Parathyroid adenoma (tissue), 2 donors: ENCODE data around the gene MMS19.
"Not testable (repeated sequence)": the region's sequence is repeated elsewhere in the genome, so short reads cannot be mapped to it uniquely, and the experiment has no call there.

ENCODE experiments used
- H2AFZ ChIP-seq: fragments of 300-600 bp; sonication (generic); one replicate; pipeline ENCODE4 v1.7.0; 2017; ENCODE audit warnings: antibody characterized with exemption, mild to moderate bottlenecking
- H3K27ac ChIP-seq: fragments of 300-600 bp; sonication (generic); one replicate; pipeline ENCODE4 v1.7.0; 2017
- H3K27me3 ChIP-seq: fragments of 300-600 bp; sonication (generic); one replicate; pipeline ENCODE4 v1.7.0; 2017; ENCODE audit warnings: low read length; ENCODE audit not compliant: control insufficient read depth, insufficient read depth
- H3K36me3 ChIP-seq: fragments of 300-600 bp; sonication (generic); one replicate; pipeline ENCODE4 v1.7.0; 2017; ENCODE audit warnings: low read length; ENCODE audit not compliant: control insufficient read depth, insufficient read depth
- H3K4me1 ChIP-seq: fragments of 300-600 bp; sonication (generic); one replicate; pipeline ENCODE4 v1.7.0; 2017; ENCODE audit warnings: control low read depth
- H3K4me2 ChIP-seq: fragments of 300-600 bp; sonication (generic); one replicate; pipeline ENCODE4 v1.7.0; 2017; ENCODE audit warnings: low read length
- H3K4me3 ChIP-seq: fragments of 300-600 bp; sonication (generic); one replicate; pipeline ENCODE4 v1.7.0; 2017; ENCODE audit warnings: low read depth, low read length
- H3K79me2 ChIP-seq: fragments of 300-600 bp; sonication (generic); one replicate; pipeline ENCODE4 v1.7.0; 2017; ENCODE audit warnings: control low read depth
- H3K9ac ChIP-seq: fragments of 300-600 bp; sonication (generic); one replicate; pipeline ENCODE4 v1.7.0; 2017; ENCODE audit warnings: mild to moderate bottlenecking
- H3K9me3 ChIP-seq: fragments of 300-600 bp; sonication (generic); one replicate; pipeline ENCODE4 v1.7.0; 2017; ENCODE audit warnings: low read length; ENCODE audit not compliant: control insufficient read depth
- CTCF ChIP-seq: fragments of 300-600 bp; sonication (generic); IDR thresholded peaks from one replicate; pipeline ENCODE4 v1.7.0; 2017; ENCODE audit warnings: antibody characterized with exemption, mild to moderate bottlenecking
- donor health status: primary hyperparathyroidism.

The MMS19 gene

GRCh38 chr10:97479939-97480338 is 18.3 kb downstream of the MMS19 start:
- Histone ChIP-seq H3K9me3 (no peaks in the 10 kb centered on the region), H3K4me2 (no peak overlapping the region), H3K27me3 (no peaks in the 10 kb centered on the region), H3K27ac (no peak overlapping the region), H3K36me3 (no peaks in the 10 kb centered on the region), H3K9ac (no peak overlapping the region), H2AFZ (no peak overlapping the region), H3K4me1 (no peaks in the 10 kb centered on the region), H3K4me3 (no peak overlapping the region), H3K79me2 (peaks cover 16% of the 10 kb centered on the region)
- no peak for TF ChIP-seq CTCF

DNA sequence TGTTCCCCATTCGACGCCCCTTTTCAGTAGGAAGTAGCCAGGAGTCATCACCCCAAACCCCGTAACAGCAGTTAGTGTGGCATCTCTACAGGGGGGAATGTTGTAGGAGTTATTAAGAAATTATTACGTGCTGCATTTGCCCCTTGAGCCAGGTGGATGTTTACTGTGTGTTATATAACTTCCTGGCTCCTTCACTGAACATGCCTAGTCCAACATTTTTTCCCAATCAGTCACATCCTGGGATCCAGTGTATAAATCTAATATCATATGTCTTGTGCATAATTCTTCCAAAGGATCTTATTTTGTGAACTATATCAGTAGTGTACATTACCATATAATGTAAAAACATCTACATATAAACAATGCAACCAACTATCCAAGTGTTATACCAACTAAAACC is 18.8 kb downstream of the MMS19 start:
- not testable (repeated sequence) for H3K36me3 ChIP-seq, H3K27ac ChIP-seq, H3K9me3 ChIP-seq, H3K4me1 ChIP-seq, H3K27me3 ChIP-seq, H2AFZ ChIP-seq, H3K9ac ChIP-seq, H3K4me2 ChIP-seq, H3K4me3 ChIP-seq
- peaks cover 16% of the 10 kb centered on the region for H3K79me2 ChIP-seq

- Histone ChIP-seq H3K79me2 (peaks cover 9% of the 10 kb centered on the region), H3K36me3 (no peaks in the 10 kb centered on the region), H3K27me3 (no peaks in the 10 kb centered on the region), H3K4me3 (no peak overlapping the region), H3K4me2 (no peak overlapping the region), H3K4me1 (no peaks in the 10 kb centered on the region), H2AFZ (no peak overlapping the region), H3K9me3 (no peaks in the 10 kb centered on the region), H3K9ac (no peak overlapping the region), H3K27ac (no peak overlapping the region)
- no peak for TF ChIP-seq CTCF
These were observed 22.2 kb downstream of the MMS19 start for GRCh38 chr10:97475936-97476594.

GRCh38 chr10:97474918-97475317 is 23.3 kb downstream of the MMS19 start:
- no peak overlapping the region for H3K27ac ChIP-seq
- H3K36me3 ChIP-seq: no peaks in the 10 kb centered on the region
- no peak overlapping the region for H3K4me3 ChIP-seq
- peaks cover 3% of the 10 kb centered on the region for H3K79me2 ChIP-seq
- no peak overlapping the region for H3K4me2 ChIP-seq
- TF ChIP-seq CTCF: no peak
- no peaks in the 10 kb centered on the region for H3K4me1 ChIP-seq
- no peaks in the 10 kb centered on the region for H3K27me3 ChIP-seq
- H3K9me3 ChIP-seq: no peaks in the 10 kb centered on the region
- no peak overlapping the region for H2AFZ ChIP-seq
- H3K9ac ChIP-seq: no peak overlapping the region

- H3K36me3 ChIP-seq, H3K9ac ChIP-seq, H3K79me2 ChIP-seq, H3K27ac ChIP-seq, H3K4me1 ChIP-seq, H2AFZ ChIP-seq, H3K9me3 ChIP-seq, H3K27me3 ChIP-seq, H3K4me2 ChIP-seq, H3K4me3 ChIP-seq: not testable (repeated sequence)
These were observed 29.4 kb downstream of the MMS19 start for GRCh38 chr10:97468781-97469180.

DNA sequence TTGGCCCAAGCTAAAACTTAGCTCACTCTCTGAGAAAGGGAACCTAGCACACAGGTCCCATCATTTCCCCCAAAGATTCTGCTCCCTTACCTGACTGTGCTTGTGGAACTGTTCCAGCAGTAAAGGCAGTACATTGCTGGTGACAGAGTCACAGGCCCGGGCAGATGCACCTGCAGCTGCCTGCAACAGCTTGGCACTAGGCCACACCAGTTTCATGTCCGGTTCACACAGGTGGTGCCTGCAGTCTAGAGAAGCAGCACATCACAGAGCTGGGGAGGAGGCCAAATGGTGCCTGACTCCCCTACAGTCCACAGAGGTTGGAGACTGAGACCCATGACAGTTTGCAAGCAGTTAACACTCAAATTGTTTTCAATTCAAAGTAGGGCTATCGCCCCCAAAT is 30.1 kb downstream of the MMS19 start:
- Histone ChIP-seq H3K79me2 (no peaks in the 10 kb centered on the region), H3K9ac (no peak overlapping the region), H3K27me3 (no peaks in the 10 kb centered on the region), H3K4me3 (no peak overlapping the region), H3K4me1 (no peaks in the 10 kb centered on the region), H2AFZ (no peak overlapping the region), H3K36me3 (no peaks in the 10 kb centered on the region), H3K9me3 (no peaks in the 10 kb centered on the region), H3K27ac (no peak overlapping the region), H3K4me2 (no peak overlapping the region)
- TF ChIP-seq CTCF: no peak
